Activated CD8-positive, alpha-beta memory T cell treated with anti-CD3 and anti-CD28 coated beads, Interleukin-2, amount 50 U/mL, for 1 hour (primary cell): ENCODE results near the gene NUDC.
A peak's percentile ranks its signal among the peaks of the same experiment; 100 is the strongest.

Source experiments
- DNase-seq: peaks from one replicate; pipeline ENCODE4 v3.0.0-alpha.2; 2020; ENCODE audit errors: extremely low read depth

The NUDC gene

GRCh38 chr1:26951216-26951615 lies 29.7 kb downstream of the NUDC start:
- DNase-seq: no peak

- DNase-seq: no peak
Observed at GRCh38 chr1:26951821-26952497, 30.4 kb downstream of the NUDC start.

- DNase-seq: no peak
Observed at GRCh38 chr1:26953374-26953773, 31.8 kb downstream of the NUDC start.

- DNase-seq: no peak
Observed at GRCh38 chr1:26956321-26956720, 34.8 kb downstream of the NUDC start.

- DNase-seq: no peak
Observed at GRCh38 chr1:26957306-26957705, 35.8 kb downstream of the NUDC start.

GRCh38 chr1:26959270-26959669 lies 37.7 kb downstream of the NUDC start:
- no peak for DNase-seq

GRCh38 chr1:26959722-26960624 lies 38.4 kb downstream of the NUDC start, which contains the start of gene KDF1:
KDF1 (minus strand) TSS chr1:26960468; CDS start chr1:26952380, 8,088 bp downstream.
- DNase-seq: peak; percentile 26

- no peak for DNase-seq
Observed at GRCh38 chr1:26960625-26960966, 39.1 kb downstream of the NUDC start.

GRCh38 chr1:26961826-26962225 lies 40.3 kb downstream of the NUDC start:
- DNase-seq: no peak

- DNase-seq: no peak
Observed at GRCh38 chr1:26965213-26965612, 43.7 kb downstream of the NUDC start.

- DNase-seq: no peak
Observed at GRCh38 chr1:26965628-26966027, 44.1 kb downstream of the NUDC start.

- DNase-seq: no peak
Observed at GRCh38 chr1:26970810-26971209, 49.3 kb downstream of the NUDC start.

GRCh38 chr1:26971590-26971989 lies 50.0 kb downstream of the NUDC start:
- no peak for DNase-seq

- no peak for DNase-seq
Observed at GRCh38 chr1:26972390-26972789, 50.8 kb downstream of the NUDC start.

- DNase-seq: no peak
Observed at GRCh38 chr1:26972821-26973220, 51.3 kb downstream of the NUDC start.

- no peak for DNase-seq
Observed at GRCh38 chr1:26976621-26977510, 55.3 kb downstream of the NUDC start.

GRCh38 chr1:26978901-26979300 lies 57.4 kb downstream of the NUDC start:
- no peak for DNase-seq

- DNase-seq: no peak
Observed at GRCh38 chr1:26981146-26981846, 59.8 kb downstream of the NUDC start.

GRCh38 chr1:26983863-26984262 lies 62.3 kb downstream of the NUDC start:
- no peak for DNase-seq

- no peak for DNase-seq
Observed at GRCh38 chr1:26984291-26984690, 62.7 kb downstream of the NUDC start.

GRCh38 chr1:26986658-26987057 lies 65.1 kb downstream of the NUDC start:
- no peak for DNase-seq
